Fibroblast of the aortic adventitia (primary cell): Measurements from ENCODE around the gene TCTN3. TPM values are rescaled to one million over a fixed set of nuclear protein-coding genes. Genes with fewer than 3 reads are reported as not detected.
"Not testable (repeated sequence)": the region's sequence is repeated elsewhere in the genome, so short reads cannot be mapped to it uniquely, and the experiment has no call there.

Source experiments
- DNase-seq: peaks from one replicate; pipeline ENCODE4 v3.0.0-alpha.2; 2010; ENCODE audit warnings: low read depth
- H3K4me3 ChIP-seq: 2 replicates; pipeline ENCODE4 v1.5.1; 2011; ENCODE audit warnings: low read depth, mild to moderate bottlenecking, control low read depth, low read length, moderate library complexity
- total RNA-seq: library from RNA; depleted of rRNA; stranded (reverse); fragments of >200 nt; gene quantifications from 2 replicates; pipeline ENCODE4 v1.2.3, GENCODE V29; 2012; ENCODE audit warnings: low replicate concordance
- TF ChIP-seq, protein P1 (sequence below): IDR thresholded peaks from 2 replicates; pipeline ENCODE4 v1.5.1; 2011; ENCODE audit warnings: mild to moderate bottlenecking, low read length, control low read depth, inconsistent platforms; ENCODE audit not compliant: insufficient read depth

TCTN3 gene
- total RNA-seq, 1 donor: 38.3 TPM

DNA sequence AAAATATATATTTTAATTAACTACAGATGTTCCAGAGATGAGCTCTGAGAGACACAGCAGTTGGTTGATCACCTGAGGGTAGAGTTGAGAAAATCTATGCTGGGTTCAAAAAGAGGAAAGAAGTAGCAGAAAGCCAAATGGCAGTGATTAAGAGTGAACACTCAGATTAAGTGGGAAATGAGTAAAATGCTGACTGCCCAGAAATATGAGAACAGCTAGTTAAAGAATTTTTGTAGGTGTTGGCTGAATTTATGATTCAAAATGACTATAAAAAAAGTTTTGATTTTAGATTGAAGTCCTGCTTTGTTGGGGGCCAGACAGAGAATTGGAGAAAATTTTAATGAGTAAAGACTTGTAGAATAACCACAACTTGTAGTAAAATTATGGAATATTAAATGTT lies 9.8 kb downstream of the TCTN3 start:
- H3K4me3 ChIP-seq: no peak overlapping the region
- TF ChIP-seq, protein P1, sequence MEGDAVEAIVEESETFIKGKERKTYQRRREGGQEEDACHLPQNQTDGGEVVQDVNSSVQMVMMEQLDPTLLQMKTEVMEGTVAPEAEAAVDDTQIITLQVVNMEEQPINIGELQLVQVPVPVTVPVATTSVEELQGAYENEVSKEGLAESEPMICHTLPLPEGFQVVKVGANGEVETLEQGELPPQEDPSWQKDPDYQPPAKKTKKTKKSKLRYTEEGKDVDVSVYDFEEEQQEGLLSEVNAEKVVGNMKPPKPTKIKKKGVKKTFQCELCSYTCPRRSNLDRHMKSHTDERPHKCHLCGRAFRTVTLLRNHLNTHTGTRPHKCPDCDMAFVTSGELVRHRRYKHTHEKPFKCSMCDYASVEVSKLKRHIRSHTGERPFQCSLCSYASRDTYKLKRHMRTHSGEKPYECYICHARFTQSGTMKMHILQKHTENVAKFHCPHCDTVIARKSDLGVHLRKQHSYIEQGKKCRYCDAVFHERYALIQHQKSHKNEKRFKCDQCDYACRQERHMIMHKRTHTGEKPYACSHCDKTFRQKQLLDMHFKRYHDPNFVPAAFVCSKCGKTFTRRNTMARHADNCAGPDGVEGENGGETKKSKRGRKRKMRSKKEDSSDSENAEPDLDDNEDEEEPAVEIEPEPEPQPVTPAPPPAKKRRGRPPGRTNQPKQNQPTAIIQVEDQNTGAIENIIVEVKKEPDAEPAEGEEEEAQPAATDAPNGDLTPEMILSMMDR: no peak
- DNase-seq: no peak

DNA sequence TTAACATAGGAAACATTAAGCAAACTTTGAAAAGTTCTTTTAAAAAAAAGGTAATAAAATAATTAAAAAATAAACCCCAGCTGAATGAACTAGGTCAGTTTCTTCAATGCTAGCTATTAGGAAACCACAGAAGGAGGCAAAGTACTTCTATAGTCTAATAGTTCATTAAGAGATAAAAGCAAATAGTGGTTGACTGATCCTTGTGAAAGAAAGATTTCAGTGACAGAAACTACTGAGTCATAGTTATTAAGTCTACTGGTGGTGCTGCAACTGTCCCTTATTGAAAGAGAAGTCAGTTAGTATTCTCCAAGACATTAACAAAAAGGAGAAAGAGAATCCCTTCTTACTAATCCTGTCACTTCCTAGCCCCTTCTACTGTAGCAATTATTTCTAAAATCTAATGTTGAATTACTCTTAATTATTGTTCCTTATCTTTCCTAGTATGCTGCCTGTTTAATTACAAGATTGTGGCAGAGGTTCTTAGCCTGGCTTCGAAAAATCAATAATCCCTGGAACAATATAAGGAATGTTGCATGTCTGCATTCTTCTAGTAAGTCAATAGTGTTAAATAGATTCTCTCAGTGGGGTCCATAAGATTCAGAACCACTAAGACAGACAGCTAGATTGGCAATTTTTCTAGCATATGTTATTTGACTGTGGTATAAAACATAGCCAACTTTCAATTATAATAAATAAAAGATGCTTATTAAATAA lies 18.2 kb downstream of the TCTN3 start:
- TF ChIP-seq, protein P1: no peak
- no peak for DNase-seq

DNA sequence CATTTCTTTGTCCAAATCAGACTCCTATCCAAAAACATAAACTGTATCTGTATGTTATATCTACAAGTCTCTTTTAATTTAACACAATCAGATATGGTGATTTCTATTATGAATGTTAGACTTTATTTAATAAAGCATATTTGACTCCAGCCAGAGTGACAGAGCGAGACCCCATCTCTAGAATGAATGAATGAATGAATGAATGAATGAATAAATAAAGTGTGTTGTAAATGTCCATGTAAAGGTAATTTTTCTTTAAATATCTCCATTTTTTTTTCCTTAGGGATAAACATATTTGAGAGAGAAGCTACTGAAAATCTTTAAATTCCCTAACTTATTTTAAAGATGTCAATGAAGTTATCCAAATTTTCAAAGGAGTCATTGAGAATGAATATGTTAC lies 19.1 kb downstream of the TCTN3 start:
- TF ChIP-seq, protein P1: no peak
- DNase-seq: no peak

More for the DNA sequence above, 18.2 kb downstream of the TCTN3 start:
- H3K4me3 ChIP-seq: no peak overlapping the region

DNA sequence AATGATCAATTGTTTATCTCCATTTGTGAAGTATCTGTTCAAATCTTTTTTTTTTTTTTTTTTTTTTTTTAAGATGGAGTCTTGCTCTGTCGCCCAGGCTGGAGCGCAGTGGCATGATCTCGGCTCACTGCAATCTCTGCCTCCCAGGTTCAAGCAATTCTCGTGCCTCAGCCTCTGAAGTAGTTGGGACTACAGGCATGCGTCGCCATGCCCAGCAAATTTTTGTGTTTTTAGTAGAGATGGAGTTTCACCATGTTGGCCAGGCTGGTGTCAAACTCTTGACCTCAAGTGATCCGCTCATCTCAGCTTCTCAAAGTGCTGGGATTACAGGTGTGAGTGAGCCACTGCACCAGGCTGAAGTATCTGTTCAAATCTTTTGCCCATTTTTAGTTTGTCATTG lies 21.1 kb downstream of the TCTN3 start:
- DNase-seq: not testable (repeated sequence)

More for the DNA sequence above, 19.1 kb downstream of the TCTN3 start:
- H3K4me3 ChIP-seq: no peak overlapping the region

DNA sequence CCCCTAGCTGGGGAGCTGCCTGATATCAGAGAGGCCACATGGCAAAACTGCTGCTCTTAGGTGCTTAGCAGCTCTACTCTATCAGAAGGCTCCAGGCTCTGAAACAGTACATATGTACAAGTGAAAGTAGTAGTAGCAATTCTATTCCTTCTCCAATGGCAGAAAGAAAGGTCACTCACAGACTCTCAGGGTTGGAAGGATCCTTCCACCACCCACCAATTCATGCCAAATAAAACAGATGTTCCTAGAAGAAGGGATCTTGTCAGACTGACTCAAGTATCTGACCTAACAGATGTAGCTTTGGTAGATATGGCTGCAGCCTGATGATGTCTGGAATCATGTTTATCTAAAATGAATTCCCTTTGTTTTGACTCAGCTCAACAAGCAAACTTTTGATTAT lies 29.2 kb downstream of the TCTN3 start:
- no peak for DNase-seq

More for the DNA sequence above, 21.1 kb downstream of the TCTN3 start:
- not testable (repeated sequence) for H3K4me3 ChIP-seq

DNA sequence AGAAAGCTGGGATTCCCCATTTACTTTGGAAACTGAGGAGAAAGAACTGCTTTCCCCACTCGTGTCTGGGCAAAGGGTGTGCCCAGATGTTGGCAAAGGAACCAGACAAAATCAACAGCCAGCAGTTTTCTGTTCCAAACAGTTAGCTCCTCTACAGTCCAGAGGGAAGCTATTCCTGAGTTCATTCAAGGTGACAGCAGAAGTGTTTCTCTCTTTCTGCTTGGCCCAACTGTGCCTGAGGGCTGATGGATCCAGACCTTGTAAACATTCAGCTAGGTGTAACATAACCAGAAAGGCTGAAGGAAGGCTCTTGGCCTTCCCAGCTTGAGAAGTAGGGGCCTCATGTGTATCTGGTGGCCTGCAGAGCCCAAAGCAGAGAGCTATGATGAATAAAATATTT lies 30.2 kb downstream of the TCTN3 start:
- DNase-seq: no peak
- TF ChIP-seq, protein P1: no peak
- H3K4me3 ChIP-seq: no peak overlapping the region

More for the DNA sequence above, 29.2 kb downstream of the TCTN3 start:
- TF ChIP-seq, protein P1: no peak
- no peak overlapping the region for H3K4me3 ChIP-seq

DNA sequence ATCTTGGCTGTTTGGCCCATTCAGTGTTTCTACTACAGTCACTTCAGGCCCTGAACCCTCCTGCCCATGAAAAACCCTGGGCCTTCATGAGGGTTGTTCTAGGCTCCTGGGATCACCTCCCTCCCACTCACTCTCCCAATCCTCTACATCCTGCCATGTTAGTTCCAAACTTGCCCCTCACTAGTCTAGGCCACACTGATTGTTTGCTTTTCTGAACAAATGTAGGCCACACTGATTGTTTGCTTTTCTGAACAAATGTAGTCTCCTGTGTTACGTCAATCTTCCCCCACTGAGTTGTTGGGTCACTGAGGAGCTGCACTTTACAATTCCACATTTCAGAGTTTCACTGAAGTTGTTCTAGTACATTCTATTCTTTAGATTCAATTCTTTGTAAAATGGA lies 31.9 kb downstream of the TCTN3 start:
- TF ChIP-seq, protein P1: no peak
- no peak for DNase-seq
- no peak overlapping the region for H3K4me3 ChIP-seq
